Measurements from ENCODE around the gene ADCK1.
"Not testable (repeated sequence)": the region's sequence is repeated elsewhere in the genome, so short reads cannot be mapped to it uniquely, and the experiment has no call there.

ADCK1 gene

DNA sequence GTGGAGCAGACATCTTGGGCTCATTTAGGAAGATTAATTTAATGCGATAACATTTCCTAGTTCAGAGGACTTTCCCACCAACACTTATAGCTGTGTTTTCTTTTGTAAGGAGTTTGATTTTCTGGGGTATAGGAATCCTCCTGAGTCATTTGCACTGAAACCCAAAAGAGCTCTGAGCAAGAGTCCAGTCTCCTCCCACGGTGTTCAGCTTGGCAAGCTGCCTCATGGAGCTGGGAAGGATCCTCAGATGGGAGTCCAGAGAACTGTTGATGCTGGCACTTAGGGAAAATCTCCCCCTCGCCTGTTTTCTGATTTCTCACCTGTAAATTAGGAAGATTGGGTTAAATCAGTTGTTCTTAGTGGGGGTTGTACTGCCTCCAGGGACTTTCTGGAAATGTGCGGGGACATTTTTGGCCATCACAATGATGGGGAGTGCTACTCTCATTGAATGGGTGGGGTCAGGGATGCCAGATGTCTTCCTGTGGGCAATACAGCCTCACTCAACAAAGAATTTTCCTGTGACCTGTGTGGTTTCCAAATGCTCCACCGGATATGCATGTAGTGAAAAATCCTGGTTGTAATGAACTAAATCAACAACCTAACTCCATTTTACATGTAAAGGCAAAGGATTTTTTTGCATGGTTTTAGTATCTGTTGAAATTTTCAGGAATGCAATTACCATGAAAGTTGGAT, 150.6 kb downstream of the ADCK1 start:
- DNase-seq (ENCODE audit: low read depth) = no peak

DNA sequence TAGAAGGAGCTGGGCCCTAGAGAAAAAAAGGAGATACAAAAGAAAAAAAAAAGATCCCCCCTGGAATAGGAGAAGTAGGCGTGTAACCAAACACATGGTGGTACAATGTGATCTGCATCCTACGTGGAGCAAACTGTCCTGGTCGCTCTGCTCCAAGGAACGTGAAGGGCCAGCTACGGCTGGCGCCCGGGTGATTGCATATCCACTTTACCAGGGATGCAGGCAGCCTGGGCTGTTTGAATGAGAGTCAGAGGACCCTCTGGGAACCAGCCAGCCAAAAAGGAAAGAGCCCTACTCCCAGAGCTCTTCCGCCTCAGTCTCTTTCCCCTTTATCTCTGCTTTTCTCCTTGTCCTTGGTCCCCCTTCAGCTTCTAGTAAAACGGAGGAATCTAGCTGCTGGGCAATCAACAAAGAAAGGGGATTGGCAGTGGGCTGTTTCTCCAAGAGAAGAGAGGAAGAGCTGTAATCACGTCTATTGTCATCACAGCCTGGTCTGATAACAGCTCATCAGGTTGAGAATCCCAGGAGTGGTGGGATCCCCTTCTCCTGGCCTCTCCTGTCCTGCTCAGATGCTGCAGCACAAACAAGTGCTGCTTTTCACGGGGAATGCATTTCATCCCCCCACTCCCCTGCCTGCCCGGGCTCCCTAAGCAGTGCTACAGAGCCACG, 156.0 kb downstream of the ADCK1 start:
- DNase-seq (ENCODE audit: low read depth) = no peak

DNA sequence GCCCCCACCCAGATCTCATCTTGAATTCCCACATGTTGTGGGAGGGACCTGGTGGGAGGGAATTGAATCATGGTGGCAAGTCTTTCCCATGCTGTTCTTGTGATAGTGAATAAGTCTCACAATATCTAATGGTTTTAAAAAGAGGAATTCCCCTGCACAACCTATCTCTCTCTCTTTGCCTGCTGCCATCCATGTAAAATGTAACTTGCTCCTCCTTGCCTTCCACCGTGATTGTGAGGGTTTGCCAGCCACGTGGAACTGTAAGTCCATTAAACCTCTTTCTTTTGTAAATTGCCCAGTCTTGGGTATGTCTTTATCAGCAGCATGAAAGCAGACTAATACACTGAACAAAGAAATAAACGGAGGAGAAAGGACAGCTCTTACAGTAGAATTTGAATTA, 159.8 kb downstream of the ADCK1 start:
- not testable (repeated sequence) for DNase-seq (ENCODE audit: low read depth)

DNA sequence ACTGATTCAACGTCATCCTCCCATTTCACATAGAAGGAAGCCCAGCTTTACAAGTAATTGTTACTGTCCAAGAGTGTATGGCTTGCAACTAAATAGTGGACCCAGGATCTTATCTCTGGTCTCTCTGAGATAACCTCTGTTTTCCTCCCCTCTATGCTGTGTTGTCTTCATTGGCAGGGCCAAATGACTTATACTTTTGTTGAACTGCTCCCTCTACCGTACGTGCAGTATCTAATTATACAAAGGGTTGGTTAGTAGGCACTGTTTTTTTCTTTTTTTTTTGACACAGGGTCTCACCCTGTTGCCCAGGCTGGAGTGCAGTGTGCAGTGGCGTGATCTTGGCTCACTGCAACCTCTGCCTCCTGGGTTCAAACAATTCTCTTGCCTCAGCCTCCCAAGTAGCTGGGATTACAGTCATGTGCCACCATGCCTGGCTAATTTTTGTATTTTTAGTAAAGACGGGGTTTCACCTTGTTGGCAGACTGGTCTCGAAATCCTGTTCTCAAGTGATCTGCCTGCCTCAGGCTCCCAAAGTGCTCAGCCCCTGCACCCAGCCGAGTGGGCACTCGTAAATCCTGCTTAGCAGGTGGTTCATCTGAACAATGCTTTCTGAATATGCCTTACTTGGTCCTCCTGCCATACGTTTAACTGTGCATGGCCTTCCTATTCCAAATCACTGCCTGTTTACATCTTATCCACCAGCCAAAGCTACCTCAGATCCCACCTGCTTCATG, 162.1 kb downstream of the ADCK1 start:
- no peak for DNase-seq (ENCODE audit: low read depth)

DNA sequence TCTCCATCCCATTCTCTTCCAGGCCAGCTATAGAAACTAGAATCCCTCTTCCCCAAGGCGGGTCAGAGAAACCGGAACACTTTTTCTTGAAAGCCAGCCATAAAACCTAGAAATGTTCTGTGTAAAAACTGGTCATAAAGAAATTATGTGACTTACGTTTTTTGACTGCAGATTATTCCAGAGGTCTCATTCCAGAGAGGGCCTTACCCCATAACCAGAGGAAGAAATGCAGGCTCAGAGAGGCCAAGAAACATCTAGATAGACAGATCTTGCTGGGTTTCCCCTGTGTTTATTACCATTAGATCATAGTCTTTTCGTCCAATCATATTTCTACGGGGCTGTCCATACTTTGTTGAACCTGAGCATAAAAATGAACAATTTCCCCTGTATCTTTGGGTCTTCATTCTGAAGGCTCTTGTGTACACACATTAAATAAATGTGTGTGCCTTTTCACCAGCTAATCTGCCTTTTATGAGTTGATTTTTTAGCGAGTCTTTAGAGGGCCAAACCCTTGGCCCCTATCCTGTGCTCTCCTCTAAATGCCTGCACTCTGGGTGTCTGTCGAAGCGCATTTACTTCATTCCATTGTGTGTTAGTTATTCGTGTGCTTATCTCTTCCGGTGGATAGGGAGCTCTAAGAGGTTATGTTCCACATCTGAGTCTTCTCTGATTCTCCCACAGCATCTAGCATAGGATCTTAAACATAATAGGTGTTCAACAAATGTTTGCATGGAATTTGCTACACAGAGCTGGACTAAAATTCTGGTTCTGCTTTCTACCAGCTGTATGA, 163.0 kb downstream of the ADCK1 start:
- no peak for DNase-seq (ENCODE audit: low read depth)

DNA sequence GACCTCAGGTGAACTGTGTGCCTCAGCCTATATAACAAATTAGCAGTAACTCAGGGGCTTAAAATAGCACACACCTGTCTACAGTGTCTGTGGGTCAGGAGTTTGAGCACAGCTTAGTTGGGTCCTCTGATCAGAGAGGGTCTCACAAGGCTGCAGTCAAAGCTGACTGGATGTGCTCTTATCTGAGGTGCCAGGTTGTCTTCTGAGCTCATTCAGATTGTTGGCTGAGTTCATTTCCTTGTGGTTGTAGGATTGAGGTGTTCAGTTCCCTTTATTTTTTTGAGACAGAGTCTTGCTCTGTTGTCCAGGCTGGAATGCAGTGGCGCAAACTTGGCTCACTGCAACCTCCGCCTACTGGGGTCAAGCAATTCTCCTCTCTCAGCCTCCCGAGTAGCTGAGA, 164.7 kb downstream of the ADCK1 start:
- DNase-seq (ENCODE audit: low read depth) = no peak

DNA sequence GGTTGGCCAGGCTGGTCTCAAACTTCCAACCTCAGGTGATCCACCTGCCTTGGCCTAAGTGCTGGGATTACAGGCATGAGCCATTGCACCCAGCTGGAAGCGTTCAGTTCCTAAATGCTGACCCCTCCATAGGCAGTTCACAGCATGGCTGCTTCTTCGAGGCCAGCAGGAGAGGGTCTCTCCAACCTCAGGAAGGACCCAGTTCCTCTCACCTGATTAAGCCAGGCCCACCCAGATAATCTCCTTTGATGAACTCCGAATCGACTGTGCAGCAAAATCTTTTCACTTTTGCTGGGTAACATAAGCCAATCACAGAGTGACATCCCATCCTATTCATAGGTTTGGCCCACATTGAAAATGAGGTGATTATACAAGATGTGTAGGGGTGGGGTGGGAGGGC, 165.1 kb downstream of the ADCK1 start:
- DNase-seq (ENCODE audit: low read depth) = no peak

DNA sequence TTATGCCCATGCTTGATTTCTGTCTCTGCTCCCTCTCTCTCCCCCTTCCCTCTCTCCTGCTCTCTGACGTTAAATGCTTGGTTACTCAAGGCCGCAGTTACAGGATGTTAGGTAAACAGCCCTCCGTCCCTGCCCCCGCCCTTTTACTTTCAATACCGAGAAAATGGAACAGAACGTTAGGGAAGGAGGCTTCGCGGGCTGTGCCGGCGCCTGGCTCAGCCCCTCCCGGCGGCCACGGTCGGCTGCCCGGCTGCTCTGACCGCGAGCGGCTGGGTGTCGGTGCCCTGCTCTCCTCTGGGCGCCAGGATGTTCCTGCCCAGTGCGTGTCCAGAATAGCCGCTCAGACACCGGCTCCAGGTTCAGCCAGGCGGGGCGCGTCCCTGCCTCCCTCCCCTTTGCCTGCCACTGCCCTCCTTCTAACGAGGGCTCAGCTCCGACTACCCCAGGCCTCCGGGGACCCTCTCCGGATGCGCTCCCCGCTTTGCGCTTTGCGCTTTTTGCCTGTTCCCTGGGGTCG, 166.1 kb downstream of the ADCK1 start:
- no peak for DNase-seq (ENCODE audit: low read depth)

DNA sequence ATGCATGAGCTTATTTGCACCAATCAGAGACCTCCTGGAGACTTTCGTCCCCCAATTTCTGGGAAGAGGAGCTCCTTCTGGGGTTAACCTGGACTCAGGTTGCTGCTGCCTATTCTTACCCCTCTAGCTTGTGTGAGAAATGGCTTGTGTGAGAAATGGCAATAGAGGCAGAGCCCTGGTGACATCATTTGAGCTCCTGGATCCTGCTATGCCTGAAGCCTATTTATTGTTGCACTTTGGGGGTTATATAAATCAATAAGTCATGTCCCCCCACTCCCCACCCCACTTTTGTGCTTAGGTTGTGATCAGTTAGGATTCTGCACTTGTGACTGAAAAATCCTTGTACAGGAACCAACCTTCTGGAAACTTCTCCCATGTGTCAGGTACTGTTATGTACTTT, 167.2 kb downstream of the ADCK1 start:
- DNase-seq (ENCODE audit: low read depth) = no peak

DNA sequence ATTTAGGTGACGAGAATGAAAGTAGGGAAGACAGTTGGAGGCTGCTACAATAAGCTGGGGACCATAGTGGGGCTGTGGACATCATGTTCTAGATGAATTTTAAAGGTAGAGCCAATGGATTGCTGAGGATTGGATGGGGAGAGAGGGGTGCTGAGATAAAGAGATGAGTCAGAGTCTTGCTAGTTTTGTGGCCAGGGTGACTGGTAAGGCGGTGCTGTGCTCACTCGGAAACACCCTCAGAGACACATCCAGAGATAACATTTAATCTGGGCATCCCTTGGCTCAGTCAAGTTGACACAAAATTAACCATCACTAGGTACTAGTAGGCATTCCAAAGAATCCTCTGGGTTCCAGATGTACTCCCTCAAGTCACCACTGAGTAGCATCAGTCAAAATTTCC, 170.7 kb downstream of the ADCK1 start:
- no peak for DNase-seq (ENCODE audit: low read depth)

DNA sequence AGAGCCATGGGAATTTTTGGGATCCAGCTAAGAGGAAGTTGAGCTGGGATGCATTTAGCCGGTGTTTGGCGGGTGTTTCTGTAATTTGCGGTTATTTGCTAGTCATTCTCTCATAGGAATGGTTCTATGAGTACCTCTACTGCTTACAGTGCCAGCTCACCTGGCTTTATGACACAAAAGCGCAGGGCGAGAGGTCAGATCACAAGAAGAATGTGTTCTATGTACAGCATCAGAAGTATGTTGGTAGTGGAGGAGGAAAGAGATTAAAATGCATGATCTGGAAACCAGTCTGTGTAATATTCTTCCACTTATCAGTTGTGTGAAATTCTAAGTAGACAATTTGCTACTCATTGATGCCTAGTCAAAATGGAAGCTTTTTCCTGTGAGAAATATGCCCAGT, 173.3 kb downstream of the ADCK1 start:
- no peak for DNase-seq (ENCODE audit: low read depth)

DNA sequence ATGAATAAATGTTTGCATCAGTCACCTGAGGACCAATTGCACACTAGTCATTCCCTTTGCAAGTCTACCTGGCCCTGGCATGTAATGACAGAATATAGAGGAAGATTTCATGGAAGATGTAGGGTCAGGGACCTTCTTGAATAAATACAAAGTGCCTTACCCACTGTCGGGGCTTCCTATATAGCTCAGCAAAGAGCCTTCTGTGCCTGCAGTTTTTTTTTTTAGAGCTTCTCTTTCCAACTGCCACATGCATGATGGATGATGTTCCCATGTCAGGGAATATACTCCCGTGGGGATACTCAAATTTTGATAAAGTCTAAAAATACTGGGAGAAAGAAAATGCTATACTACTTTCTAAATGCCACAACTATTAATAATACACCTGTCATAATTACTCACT, 176.7 kb downstream of the ADCK1 start:
- no peak for DNase-seq (ENCODE audit: low read depth)

DNA sequence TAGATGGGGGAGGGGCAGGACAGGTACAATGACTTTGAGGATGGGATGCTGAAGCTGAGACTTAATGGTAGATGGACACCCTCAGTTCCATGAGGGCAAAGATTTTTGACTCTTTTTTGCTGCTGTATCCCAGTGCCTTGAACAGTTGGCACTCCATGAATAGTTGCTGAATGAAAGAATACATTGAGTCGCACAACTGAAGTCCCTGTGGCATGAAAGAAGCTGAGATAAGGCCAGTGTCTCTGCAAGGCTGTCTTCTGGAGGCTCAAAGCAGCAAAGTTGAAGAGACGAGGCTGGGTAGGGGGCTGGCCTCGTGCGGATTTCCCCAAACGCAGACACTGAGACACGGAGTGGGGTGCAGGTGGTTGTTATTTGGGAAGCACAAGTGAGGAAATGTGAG, 179.3 kb downstream of the ADCK1 start:
- no peak for DNase-seq (ENCODE audit: low read depth)

DNA sequence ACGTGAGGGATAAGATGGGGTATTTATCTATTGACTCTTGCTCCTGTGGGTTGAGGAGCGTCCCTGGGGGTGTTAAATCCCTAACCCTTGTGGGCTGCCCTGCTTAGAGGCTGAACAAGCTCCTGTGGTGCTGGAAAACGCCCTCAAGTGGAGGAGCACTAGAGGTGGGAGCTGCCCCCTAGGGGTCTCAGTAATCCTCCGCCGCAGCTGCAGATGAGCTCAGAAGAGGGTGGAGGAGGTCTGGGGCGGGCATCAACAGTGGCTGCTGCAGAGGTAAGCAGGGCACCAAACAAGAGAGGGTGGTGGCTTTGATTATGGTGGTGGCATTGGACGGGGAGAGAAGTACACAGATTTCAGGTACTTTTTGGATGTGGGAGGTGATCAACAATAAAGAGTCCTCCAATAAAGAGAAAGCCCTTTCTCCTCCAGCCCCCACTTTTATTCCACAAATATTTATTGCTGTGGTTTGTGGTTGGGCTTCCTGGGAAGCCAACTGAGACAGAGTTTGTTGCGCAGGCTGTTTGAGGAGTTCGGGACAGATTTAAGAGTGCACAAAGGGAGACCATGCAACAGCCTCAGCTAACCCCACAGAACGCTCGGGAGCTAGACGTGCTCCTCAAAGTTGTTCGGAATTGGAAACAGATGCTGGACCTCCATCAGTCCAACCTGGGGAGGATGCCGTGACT, 179.9 kb downstream of the ADCK1 start:
- DNase-seq (ENCODE audit: low read depth) = no peak

DNA sequence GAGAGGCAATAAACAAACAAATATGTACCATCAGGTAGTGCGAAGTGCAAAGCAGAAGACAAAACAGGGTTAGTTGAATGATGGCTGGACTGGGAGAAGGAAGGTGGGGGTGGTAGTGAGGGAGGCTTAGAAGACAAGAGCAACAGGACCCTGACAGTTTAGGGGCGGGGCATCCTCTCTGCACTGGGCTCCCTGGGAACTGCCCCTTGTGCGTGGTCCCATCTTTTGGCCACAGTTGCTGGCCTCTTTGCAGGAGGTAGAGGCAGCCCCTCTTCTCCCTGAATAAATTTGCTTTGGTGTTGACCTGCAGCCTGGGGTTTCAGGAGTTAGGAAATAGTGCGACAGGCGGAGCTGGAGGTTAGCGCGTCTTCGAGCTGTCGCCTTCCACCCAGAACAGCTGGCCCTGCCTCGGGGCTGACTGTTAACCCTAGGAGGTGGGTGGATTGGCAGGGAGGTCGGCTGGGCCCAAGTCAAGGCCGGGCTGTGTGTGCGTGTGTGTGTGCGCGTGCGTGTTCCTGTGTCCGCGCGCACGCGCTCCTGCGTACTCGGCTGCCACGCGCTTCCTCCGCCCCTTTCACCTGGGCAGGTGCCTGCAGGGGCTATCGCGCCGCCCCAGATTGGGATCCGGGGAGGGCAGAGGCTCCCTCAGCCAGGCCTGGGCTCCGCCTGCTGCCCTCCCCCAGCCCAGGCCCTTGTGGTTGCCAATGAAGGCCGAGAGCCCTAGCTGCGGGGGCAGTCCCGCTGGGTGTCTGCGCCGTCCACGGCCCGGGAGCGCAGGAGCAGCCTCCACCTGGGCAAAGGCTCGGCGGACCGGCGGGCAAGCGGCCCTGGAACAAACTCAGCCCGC, 180.8 kb downstream of the ADCK1 start:
- DNase-seq (ENCODE audit: low read depth) = no peak
